HepG2 (cell line): ENCODE measurements around the gene MRPL38. TPM values are rescaled to one million over a fixed set of nuclear protein-coding genes. Genes with fewer than 3 reads are reported as not detected.

Experiments used
- ARNT ChIP-seq: fragments of 450-650 bp; IDR thresholded peaks from 2 replicates; pipeline ENCODE4 v1.6.1; 2017
- CSRNP1 ChIP-seq: sonication (generic); formaldehyde crosslinking; IDR thresholded peaks from 2 replicates; pipeline ENCODE4 v1.8.1; 2023; ENCODE audit warnings: mild to moderate bottlenecking, missing genetic modification reagents
- DZIP1 ChIP-seq: sonication (generic); formaldehyde crosslinking; IDR thresholded peaks from 2 replicates; pipeline ENCODE4 v1.5.0; 2020; ENCODE audit warnings: mild to moderate bottlenecking, missing genetic modification reagents
- GABPA ChIP-seq, 2 experiments: IDR thresholded peaks; 2 replicates each; pipeline ENCODE4 v1.6.1; 2011 to 2016; ENCODE audit warnings: low read depth in 2 of 2, low read length in 1 of 2, missing biosample characterization in 1 of 2, missing genetic modification characterization in 1 of 2
- HIVEP1 ChIP-seq: sonication (generic); formaldehyde crosslinking; IDR thresholded peaks from 2 replicates; pipeline ENCODE4 v1.4.0; 2020; ENCODE audit warnings: mild to moderate bottlenecking, missing genetic modification reagents
- MED1 ChIP-seq: sonication (generic); formaldehyde crosslinking; IDR thresholded peaks from 2 replicates; pipeline ENCODE4 v1.4.0; 2020; ENCODE audit warnings: missing genetic modification reagents
- MIER2 ChIP-seq: IDR thresholded peaks from 2 replicates; pipeline ENCODE4 v1.6.1; 2016; ENCODE audit warnings: missing biosample characterization, missing genetic modification reagents
- NFE2L1 ChIP-seq: sonication (generic); formaldehyde crosslinking; IDR thresholded peaks from 2 replicates; pipeline ENCODE4 v1.4.0; 2020; ENCODE audit warnings: missing genetic modification reagents, mild to moderate bottlenecking, borderline replicate concordance
- POGZ ChIP-seq: sonication (generic); formaldehyde crosslinking; IDR thresholded peaks from 2 replicates; pipeline ENCODE4 v1.4.0; 2020; ENCODE audit warnings: mild to moderate bottlenecking, missing genetic modification reagents
- SRSF4 ChIP-seq: fragments of 200-400 bp; formaldehyde crosslinking; IDR thresholded peaks from one replicate; pipeline ENCODE4 v1.6.1; 2018; ENCODE audit warnings: mild to moderate bottlenecking, low read depth, low read length, moderate library complexity; ENCODE audit not compliant: poor library complexity, severe bottlenecking
- TAF1 ChIP-seq: sonication (generic); formaldehyde crosslinking; IDR thresholded peaks from 2 replicates; pipeline ENCODE4 v1.4.0; 2020; ENCODE audit warnings: missing genetic modification reagents
- YEATS4 ChIP-seq: sonication (generic); formaldehyde crosslinking; IDR thresholded peaks from 2 replicates; pipeline ENCODE4 v1.4.0; 2020; ENCODE audit warnings: missing genetic modification reagents, borderline replicate concordance
- ZC3H4 ChIP-seq: sonication (generic); formaldehyde crosslinking; IDR thresholded peaks from 2 replicates; pipeline ENCODE4 v1.4.0; 2020; ENCODE audit warnings: missing genetic modification reagents, borderline replicate concordance
- ZNF329 ChIP-seq: sonication (generic); formaldehyde crosslinking; IDR thresholded peaks from 2 replicates; pipeline ENCODE4 v1.9.0; 2021; ENCODE audit warnings: low read depth, mild to moderate bottlenecking, missing genetic modification reagents
- ZNF343 ChIP-seq: sonication (generic); formaldehyde crosslinking; IDR thresholded peaks from 2 replicates; pipeline ENCODE4 v1.4.0; 2020; ENCODE audit warnings: mild to moderate bottlenecking, missing genetic modification reagents
- ZSCAN22 ChIP-seq: sonication (generic); formaldehyde crosslinking; IDR thresholded peaks from 2 replicates; pipeline ENCODE4 v1.4.0; 2020; ENCODE audit warnings: mild to moderate bottlenecking, missing genetic modification reagents
- polyA plus RNA-seq, 8 experiments: library from polyadenylated mRNA; depleted of rRNA in 3 of 8; stranded (reverse) in 7 of 8; unstranded in 1 of 8; fragments of >200 nt; fragmentation: Illumina TruSeq in 4 of 8; extraction: Trizol in 4 of 8; gene quantifications; 2 replicates each; pipeline versions ENCODE4 v1.2.1 to v1.2.3, GENCODE V29; 2011 to 2016; ENCODE audit warnings: low read depth in 4 of 8, missing spikeins in 1 of 8, mixed read lengths in 1 of 8; ENCODE audit not compliant: insufficient read depth in 1 of 8
- total RNA-seq, 5 experiments: library from RNA; depleted of rRNA; stranded (reverse); fragments of >200 nt; fragmentation: Illumina TruSeq; extraction: Trizol; gene quantifications; 2 replicates each; pipeline ENCODE4 v1.2.3, GENCODE V29; 2016; ENCODE audit warnings: low read depth in 1 of 5
- TF ChIP-seq, protein P1 (sequence below): sonication (generic); formaldehyde crosslinking; IDR thresholded peaks from 2 replicates; pipeline ENCODE4 v1.4.0; 2020; ENCODE audit warnings: missing genetic modification reagents
- TF ChIP-seq, protein P2 (sequence below), 2 experiments: IDR thresholded peaks; 2 replicates each; pipeline ENCODE4 v1.6.1; 2011 to 2012; ENCODE audit warnings: low read length in 2 of 2, borderline replicate concordance in 1 of 2, low read depth in 1 of 2, mild to moderate bottlenecking in 1 of 2, moderate library complexity in 1 of 2
- TF ChIP-seq, protein P3 (sequence below): IDR thresholded peaks from 2 replicates; pipeline ENCODE4 v1.6.1; 2012; ENCODE audit warnings: low read depth, low read length, improper control_type of control experiment

MRPL38 gene
- total and polyA plus RNA-seq, 2 of the 13 experiments (the other 11 are each of a cell fraction or from before 2014, with no cell fraction given), result 83.7 to 125 TPM

GRCh38 chr17:75877752-75878173 is 26.9 kb downstream of the MRPL38 start (continued):
- no peak; the same call in 1 of the 2 replicates for TF ChIP-seq DZIP1 (CRISPR knock-in tag)
- TF ChIP-seq, protein P1, sequence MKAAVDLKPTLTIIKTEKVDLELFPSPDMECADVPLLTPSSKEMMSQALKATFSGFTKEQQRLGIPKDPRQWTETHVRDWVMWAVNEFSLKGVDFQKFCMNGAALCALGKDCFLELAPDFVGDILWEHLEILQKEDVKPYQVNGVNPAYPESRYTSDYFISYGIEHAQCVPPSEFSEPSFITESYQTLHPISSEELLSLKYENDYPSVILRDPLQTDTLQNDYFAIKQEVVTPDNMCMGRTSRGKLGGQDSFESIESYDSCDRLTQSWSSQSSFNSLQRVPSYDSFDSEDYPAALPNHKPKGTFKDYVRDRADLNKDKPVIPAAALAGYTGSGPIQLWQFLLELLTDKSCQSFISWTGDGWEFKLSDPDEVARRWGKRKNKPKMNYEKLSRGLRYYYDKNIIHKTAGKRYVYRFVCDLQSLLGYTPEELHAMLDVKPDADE (CRISPR knock-in tag), result no peak
- TF ChIP-seq CSRNP1 (CRISPR knock-in tag), result 0 out of 2 replicates have a peak, but pooled peaks have one; percentile 12
- TF ChIP-seq, protein P2, sequence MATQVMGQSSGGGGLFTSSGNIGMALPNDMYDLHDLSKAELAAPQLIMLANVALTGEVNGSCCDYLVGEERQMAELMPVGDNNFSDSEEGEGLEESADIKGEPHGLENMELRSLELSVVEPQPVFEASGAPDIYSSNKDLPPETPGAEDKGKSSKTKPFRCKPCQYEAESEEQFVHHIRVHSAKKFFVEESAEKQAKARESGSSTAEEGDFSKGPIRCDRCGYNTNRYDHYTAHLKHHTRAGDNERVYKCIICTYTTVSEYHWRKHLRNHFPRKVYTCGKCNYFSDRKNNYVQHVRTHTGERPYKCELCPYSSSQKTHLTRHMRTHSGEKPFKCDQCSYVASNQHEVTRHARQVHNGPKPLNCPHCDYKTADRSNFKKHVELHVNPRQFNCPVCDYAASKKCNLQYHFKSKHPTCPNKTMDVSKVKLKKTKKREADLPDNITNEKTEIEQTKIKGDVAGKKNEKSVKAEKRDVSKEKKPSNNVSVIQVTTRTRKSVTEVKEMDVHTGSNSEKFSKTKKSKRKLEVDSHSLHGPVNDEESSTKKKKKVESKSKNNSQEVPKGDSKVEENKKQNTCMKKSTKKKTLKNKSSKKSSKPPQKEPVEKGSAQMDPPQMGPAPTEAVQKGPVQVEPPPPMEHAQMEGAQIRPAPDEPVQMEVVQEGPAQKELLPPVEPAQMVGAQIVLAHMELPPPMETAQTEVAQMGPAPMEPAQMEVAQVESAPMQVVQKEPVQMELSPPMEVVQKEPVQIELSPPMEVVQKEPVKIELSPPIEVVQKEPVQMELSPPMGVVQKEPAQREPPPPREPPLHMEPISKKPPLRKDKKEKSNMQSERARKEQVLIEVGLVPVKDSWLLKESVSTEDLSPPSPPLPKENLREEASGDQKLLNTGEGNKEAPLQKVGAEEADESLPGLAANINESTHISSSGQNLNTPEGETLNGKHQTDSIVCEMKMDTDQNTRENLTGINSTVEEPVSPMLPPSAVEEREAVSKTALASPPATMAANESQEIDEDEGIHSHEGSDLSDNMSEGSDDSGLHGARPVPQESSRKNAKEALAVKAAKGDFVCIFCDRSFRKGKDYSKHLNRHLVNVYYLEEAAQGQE (IDR thresholded peaks at IDR 0.05; ENCODE audit: borderline replicate concordance in 1 of 2, low read depth in 1 of 2, low read length in 2 of 2), result no peak
- TF ChIP-seq MIER2 (CRISPR knock-in tag), result no peak
- no peak for TF ChIP-seq SRSF4
- TF ChIP-seq TAF1, result 0 out of 2 replicates have a peak, but pooled peaks have one; percentile 6
- peak; percentile 8; the same call in 1 of the 2 replicates for TF ChIP-seq ZNF343
- TF ChIP-seq ZNF329 (CRISPR knock-in tag), result 0 out of 2 replicates have a peak, but pooled peaks have one; percentile 67
- no peak for TF ChIP-seq GABPA (IDR thresholded peaks at IDR 0.05; ENCODE audit: low read depth, low read length)
- no peak for TF ChIP-seq GABPA (CRISPR knock-in tag; IDR thresholded peaks at IDR 0.05; ENCODE audit: low read depth)
- peak; percentile 84 for TF ChIP-seq YEATS4 (CRISPR knock-in tag)
- TF ChIP-seq ARNT, result no peak
- no peak for TF ChIP-seq NFE2L1 (CRISPR knock-in tag)
- TF ChIP-seq HIVEP1 (CRISPR knock-in tag), result no peak; the same call in 1 of the 2 replicates
- TF ChIP-seq ZC3H4 (CRISPR knock-in tag), result no peak
- peak; percentile 9; the same call in 1 of the 2 replicates for TF ChIP-seq ZSCAN22 (CRISPR knock-in tag)
- no peak for TF ChIP-seq MED1 (CRISPR knock-in tag)
- TF ChIP-seq, protein P3, sequence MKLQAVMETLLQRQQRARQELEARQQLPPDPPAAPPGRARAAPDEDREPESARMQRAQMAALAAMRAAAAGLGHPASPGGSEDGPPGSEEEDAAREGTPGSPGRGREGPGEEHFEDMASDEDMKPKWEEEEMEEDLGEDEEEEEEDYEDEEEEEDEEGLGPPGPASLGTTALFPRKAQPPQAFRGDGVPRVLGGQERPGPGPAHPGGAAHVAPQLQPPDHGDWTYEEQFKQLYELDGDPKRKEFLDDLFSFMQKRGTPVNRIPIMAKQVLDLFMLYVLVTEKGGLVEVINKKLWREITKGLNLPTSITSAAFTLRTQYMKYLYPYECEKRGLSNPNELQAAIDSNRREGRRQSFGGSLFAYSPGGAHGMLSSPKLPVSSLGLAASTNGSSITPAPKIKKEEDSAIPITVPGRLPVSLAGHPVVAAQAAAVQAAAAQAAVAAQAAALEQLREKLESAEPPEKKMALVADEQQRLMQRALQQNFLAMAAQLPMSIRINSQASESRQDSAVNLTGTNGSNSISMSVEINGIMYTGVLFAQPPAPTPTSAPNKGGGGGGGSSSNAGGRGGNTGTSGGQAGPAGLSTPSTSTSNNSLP, result no peak
- TF ChIP-seq POGZ (CRISPR knock-in tag), result no peak; the same call in 1 of the 2 replicates
